Duodenal mucosa (tissue), 2 donors: Measurements from ENCODE around the gene PFN1.

ENCODE experiments used
- H3K27ac ChIP-seq: one replicate; pipeline ENCODE4 v1.7.0; 2013; ENCODE audit warnings: low read depth, low read length
- H3K27me3 ChIP-seq, 2 donors: one replicate each; pipeline ENCODE4 v1.7.0; 2013; ENCODE audit warnings: low read length in 2 of 2, control low read depth in 1 of 2; ENCODE audit not compliant: insufficient read depth in 2 of 2, control insufficient read depth in 1 of 2
- H3K36me3 ChIP-seq, 2 donors: one replicate each; pipeline ENCODE4 v1.7.0; 2013; ENCODE audit warnings: low read length in 2 of 2, control low read depth in 1 of 2; ENCODE audit not compliant: insufficient read depth in 2 of 2, control insufficient read depth in 1 of 2
- H3K4me1 ChIP-seq, 2 donors: one replicate each; pipeline ENCODE4 v1.7.0; 2013; ENCODE audit warnings: low read length in 2 of 2, control low read depth in 1 of 2; ENCODE audit not compliant: insufficient read depth in 2 of 2, control insufficient read depth in 1 of 2
- H3K4me3 ChIP-seq, 2 donors: one replicate each; pipeline ENCODE4 v1.7.0; 2013; ENCODE audit warnings: low read length in 2 of 2, low read depth in 1 of 2
- H3K9ac ChIP-seq, 2 donors: one replicate each; pipeline ENCODE4 v1.7.0; 2013; ENCODE audit warnings: low read length in 2 of 2, low read depth in 1 of 2
- H3K9me3 ChIP-seq, 2 donors: one replicate each; pipeline ENCODE4 v1.7.0; 2013; ENCODE audit warnings: low read length in 2 of 2, control low read depth in 1 of 2; ENCODE audit not compliant: control insufficient read depth in 1 of 2

PFN1 gene

DNA sequence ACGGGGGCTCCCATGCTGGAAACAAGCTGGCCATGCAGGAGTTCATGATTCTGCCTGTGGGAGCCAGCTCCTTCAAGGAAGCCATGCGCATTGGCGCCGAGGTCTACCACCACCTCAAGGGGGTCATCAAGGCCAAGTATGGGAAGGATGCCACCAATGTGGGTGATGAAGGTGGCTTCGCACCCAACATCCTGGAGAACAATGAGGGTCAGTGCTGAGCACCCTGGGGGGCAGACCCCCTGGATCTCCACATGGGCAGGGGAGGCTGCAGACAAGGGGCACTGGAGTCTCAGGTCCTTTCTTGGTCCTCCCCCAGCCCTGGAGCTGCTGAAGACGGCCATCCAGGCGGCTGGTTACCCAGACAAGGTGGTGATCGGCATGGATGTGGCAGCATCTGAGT, 6.8 kb upstream of the PFN1 start:
- Histone ChIP-seq H3K27ac (no peak overlapping the region), H3K36me3 (peaks cover 0 to 11% of the 10 kb centered on the region in 2 donors), H3K27me3 (no peaks in the 10 kb centered on the region), H3K9me3 (no peaks in the 10 kb centered on the region), H3K4me3 (no peak overlapping the region), H3K9ac (no peak overlapping the region), H3K4me1 (peaks cover 25 to 28% of the 10 kb centered on the region in 2 donors)

DNA sequence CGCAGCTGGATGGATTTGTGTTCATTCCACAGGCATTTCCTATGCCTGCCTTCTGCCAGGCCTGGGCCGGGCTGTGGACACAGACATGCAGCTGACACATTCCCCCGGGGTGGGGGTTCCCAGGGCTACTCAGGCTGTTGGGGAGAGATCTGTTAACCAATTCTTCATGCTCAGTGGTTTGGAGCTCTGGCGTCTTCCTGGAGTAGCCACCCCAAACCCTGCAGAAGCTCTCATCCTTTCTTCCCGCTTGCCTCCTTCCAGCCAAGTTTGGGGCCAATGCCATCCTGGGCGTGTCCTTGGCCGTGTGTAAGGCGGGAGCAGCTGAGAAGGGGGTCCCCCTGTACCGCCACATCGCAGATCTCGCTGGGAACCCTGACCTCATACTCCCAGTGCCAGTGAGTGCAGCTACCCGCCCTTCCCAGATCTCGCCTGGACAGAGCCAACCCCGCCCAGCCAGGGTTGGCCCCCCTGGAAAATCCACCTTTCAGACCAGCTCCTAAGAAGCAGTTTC, 5.2 kb upstream of the PFN1 start:
- Histone ChIP-seq H3K9me3 (no peaks in the 10 kb centered on the region), H3K27me3 (no peaks in the 10 kb centered on the region), H3K27ac (no peak overlapping the region), H3K36me3 (no peaks in the 10 kb centered on the region), H3K9ac (no peak overlapping the region), H3K4me3 (no peak overlapping the region), H3K4me1 (peaks cover 13 to 17% of the 10 kb centered on the region in 2 donors)

DNA sequence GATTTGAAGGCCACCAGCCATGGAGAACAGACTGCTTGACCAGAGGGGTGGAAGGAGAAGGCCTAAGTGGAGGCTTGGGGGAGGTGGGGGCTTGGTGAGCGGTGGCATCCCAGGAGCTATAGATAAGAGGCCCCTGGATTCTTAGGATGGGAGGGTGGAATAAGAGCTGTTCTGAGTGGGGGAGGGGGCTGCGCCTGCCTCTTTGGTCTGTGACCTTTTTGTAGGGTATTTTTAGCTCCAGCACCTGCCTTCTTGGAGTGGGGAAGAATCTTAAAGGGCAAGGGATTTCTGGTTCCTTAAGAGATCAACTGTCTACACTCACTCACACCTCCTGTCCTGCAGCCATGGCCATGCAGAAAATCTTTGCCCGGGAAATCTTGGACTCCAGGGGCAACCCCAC, 3.2 kb upstream of the PFN1 start:
- Histone ChIP-seq H3K9ac (peak overlapping the region; percentile 3 to 91), H3K27ac (no peak overlapping the region), H3K27me3 (no peaks in the 10 kb centered on the region), H3K9me3 (no peaks in the 10 kb centered on the region), H3K4me3 (peak overlapping the region in 1 of 2 donors; percentile 57), H3K36me3 (peaks cover 0 to 1% of the 10 kb centered on the region in 2 donors), H3K4me1 (peaks cover 15 to 24% of the 10 kb centered on the region in 2 donors)

DNA sequence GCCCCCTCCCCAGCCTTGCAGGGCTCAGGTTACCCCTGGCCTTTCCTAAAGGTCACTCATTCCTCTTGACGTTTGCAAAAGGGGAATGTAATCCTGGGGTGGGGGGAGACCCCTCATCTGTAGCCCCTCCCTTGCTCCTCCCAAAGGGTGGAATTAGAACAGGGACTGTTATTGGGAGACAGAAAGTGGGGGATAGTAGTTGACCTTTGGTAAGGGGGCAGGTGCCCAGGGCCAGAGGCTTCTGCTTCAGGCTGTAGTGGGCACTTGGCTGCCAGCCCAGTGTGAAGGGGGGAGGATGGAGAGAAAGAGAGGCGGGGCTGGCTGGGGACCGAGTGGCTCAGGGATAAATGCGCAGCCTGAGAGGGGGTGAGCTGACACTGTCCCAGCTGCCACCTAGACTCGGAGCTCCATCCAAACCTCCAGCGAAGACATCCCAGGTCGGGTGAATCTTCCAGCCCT, 2.4 kb upstream of the PFN1 start, which contains the start of gene ENO3:
Gene ENO3, plus strand, starts transcription at position 374 of the 459 bp plus-strand sequence. CDS start 711 bp downstream, outside the sequence.
- Histone ChIP-seq H3K4me1 (peaks cover 20 to 31% of the 10 kb centered on the region in 2 donors), H3K27ac (peak within 1 kb of the TSS; percentile 99), H3K4me3 (peak within 1 kb of the TSS; percentile 57 to 80), H3K27me3 (no peaks in the 10 kb centered on the region), H3K9me3 (no peaks in the 10 kb centered on the region), H3K9ac (peak within 1 kb of the TSS; percentile 84 to 91), H3K36me3 (peaks cover 0 to 8% of the 10 kb centered on the region in 2 donors)

DNA sequence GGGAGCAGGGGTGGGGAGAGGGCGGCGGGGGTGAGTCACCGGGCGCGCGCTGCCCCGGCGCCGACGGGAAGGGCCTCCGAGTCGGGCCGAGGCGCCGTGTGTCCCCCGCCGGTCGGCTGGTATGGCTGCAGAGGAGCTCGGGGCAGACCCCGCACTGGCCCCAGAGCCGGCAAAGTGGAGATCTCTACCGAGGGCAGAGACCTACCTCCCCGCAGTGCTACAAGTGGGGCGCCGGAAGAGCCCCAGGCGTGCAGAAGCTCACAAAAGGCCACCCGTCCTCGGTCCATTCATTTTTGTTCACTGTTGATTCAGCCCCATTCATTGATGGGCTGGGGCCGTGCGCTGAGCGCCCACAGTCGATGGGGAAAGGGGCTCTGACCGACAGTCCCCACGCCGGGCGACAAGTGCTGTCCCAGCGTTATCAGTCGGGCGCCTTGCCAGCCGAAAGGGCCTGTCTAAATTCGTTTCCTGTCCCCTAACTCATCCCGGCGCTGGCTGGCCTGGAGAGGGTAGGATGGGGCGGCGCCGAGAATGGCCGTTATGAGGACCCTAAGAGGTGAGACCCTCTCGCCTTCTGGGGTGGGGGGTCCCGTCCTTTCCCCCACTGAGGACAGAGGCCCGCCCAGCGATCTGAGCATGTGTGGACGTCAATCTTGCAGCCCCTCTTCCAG, 1.9 kb upstream of the PFN1 start:
- Histone ChIP-seq H3K27ac (peak overlapping the region; percentile 99), H3K27me3 (no peaks in the 10 kb centered on the region), H3K4me1 (peaks cover 26 to 36% of the 10 kb centered on the region in 2 donors), H3K9ac (peak overlapping the region; percentile 84 to 91), H3K4me3 (peak overlapping the region; percentile 57 to 80), H3K9me3 (no peaks in the 10 kb centered on the region), H3K36me3 (peaks cover 0 to 13% of the 10 kb centered on the region in 2 donors)

DNA sequence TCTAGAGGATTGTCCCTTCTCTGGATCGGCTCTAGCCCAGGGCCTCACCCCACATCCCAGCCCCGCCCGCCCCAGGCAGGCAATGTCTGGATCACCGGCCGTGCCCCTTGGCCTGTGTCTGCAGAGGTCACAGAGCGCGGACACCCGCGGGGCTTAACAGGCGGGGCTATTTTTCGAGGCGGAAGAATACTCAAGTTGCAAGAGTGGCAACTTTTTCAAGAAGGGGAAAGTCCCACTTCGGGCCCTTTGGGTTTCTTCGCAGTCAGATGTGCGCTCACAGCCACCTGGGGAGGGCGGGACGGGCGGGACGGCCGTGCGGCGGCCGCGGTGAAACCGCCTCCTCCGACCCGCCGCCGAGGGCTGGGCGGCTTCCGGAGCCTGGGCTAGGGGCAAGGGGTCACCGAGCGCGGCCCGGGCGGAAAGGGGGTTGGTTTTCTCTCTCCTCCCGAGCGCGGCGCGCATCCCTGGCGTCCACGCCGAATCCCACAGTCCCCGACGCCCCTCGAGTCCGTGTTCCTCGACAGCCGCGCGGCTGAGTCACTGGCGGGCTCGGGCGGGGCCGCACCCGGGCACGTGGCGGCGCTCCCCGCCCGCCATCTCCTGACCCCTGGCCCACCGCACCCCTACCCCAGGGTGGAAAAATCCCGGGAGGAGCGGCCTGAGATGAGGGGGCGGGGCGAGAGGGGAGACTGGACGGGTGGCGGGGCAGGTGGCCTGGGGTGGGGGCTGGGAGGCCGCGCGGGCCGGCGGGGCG, 1.2 kb upstream of the PFN1 start:
- Histone ChIP-seq H3K27ac (peak overlapping the region; percentile 99), H3K9me3 (no peaks in the 10 kb centered on the region), H3K4me3 (peak overlapping the region; percentile 82 to 99), H3K36me3 (peaks cover 5 to 18% of the 10 kb centered on the region in 2 donors), H3K27me3 (no peaks in the 10 kb centered on the region), H3K4me1 (peaks cover 33 to 43% of the 10 kb centered on the region in 2 donors), H3K9ac (peak overlapping the region; percentile 79 to 83)

DNA sequence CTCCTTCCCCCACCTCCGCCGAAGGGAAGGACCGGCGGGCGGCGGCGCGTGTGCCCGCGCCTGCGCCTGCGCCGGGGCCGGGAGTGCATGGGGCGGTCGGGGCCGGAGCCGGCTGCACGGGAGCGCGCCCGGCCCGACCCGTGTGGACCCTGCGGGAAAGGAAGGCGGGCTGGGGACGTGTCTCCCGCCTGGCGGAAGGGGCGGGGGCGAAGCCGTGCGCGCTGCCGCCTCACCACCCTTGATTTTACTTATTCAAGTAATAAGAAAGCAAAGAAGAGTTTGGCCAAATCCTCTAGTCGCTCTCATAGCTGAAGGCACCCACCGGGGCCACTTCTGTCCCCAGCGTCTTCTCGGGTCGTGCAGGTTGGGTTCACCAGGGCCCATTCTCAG, 596 bp upstream of the PFN1 start:
- Histone ChIP-seq H3K36me3 (peaks cover 9 to 23% of the 10 kb centered on the region in 2 donors), H3K27ac (peak overlapping the region; percentile 99), H3K4me3 (peak overlapping the region; percentile 82 to 99), H3K4me1 (peaks cover 39 to 49% of the 10 kb centered on the region in 2 donors), H3K9me3 (no peaks in the 10 kb centered on the region), H3K27me3 (no peaks in the 10 kb centered on the region), H3K9ac (peak overlapping the region; percentile 79 to 83)

DNA sequence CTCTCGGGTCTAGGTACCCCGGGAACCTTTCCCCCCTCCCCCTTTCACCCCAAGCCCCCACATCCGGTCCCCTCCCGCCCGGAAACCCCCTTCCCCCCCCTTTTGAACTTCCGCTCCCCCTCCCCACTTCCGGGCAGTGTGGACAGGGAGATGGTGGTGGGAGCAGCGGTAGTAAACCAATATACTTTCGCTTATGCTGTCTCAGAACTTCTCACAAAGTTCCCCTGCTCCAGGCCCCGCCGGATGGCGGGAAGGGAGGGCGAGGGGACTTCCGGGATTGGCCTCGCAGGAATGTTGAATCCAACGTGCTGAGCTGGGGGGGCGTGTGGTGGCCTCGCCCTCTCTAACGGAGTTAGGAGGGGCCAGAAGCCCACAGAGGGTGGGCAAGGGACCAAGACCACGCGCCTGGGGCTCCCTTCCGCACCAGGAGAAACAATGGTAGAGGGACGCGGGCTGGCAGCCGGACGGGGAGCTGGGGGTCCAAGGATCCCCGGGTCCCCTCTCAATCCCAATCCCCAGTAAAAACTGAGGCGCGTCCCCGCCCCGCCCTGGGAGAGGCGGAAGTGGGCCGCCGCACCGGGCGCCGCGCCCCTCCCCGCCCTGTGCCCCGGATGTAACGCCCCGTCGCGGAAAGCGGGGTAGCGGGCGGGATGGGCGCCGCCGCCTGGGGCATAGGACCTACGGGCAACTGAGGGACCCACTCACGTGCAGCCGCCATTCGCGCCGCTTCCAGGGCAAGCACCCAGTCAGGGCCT, 742 bp downstream of the PFN1 start:
- peaks cover 49 to 62% of the 10 kb centered on the region in 2 donors for H3K4me1 ChIP-seq

DNA sequence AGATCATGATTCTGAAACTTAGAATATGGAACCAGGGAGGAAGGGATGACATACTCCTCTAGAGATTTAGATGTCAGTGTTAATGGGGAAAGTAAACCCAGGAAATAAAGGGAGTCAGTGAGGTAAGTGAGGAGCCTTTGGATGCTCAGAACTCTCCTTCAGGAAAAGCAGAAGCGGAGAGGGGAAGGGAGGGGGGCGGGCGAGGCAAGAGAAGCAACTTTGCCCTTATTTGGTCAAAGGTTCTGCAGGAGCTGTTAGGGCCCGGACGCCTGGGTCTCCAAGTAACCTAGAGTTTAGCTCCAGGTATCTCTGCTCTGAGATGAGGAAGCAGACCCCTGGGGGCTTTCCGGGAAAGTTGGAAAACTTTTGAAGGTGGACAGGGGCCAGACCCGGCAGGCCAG, 1.3 kb downstream of the PFN1 start:
- peaks cover 25 to 41% of the 10 kb centered on the region in 2 donors for H3K36me3 ChIP-seq
- H3K27me3 ChIP-seq = no peaks in the 10 kb centered on the region
- H3K9me3 ChIP-seq = no peaks in the 10 kb centered on the region
- peaks cover 54 to 67% of the 10 kb centered on the region in 2 donors for H3K4me1 ChIP-seq
- H3K9ac ChIP-seq = peak overlapping the region; percentile 70 to 99
- peak overlapping the region; percentile 98 to 99 for H3K4me3 ChIP-seq
- H3K27ac ChIP-seq = peak overlapping the region; percentile 44

More for the DNA sequence above, 742 bp downstream of the PFN1 start:
- peak overlapping the region; percentile 99 for H3K27ac ChIP-seq
- peaks cover 19 to 37% of the 10 kb centered on the region in 2 donors for H3K36me3 ChIP-seq
- H3K27me3 ChIP-seq = no peaks in the 10 kb centered on the region
- H3K4me3 ChIP-seq = peak overlapping the region; percentile 98 to 99
- H3K9ac ChIP-seq = peak overlapping the region; percentile 99
- H3K9me3 ChIP-seq = no peaks in the 10 kb centered on the region
